Measurements from ENCODE around the gene ADTRP.

DNA sequence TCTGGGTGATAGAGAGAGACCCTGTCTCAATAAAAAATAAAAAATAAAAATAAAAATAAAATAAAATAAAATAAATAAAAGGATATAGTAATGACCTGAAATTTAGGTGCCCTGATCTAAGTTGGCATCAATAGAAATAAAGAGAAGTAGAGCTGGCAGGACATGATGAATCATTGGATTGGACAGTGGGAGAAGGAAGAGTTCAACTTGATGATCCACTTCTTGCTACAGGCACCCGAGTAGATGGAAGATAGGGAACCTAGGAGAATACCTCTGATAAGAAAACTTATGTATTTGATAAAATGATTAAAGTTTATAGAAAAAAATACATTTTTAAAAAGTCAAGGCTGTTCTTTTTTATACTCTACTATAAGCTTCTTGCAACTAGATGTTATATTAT, 79.0 kb downstream of the ADTRP start:
- TF ChIP-seq, protein P1, sequence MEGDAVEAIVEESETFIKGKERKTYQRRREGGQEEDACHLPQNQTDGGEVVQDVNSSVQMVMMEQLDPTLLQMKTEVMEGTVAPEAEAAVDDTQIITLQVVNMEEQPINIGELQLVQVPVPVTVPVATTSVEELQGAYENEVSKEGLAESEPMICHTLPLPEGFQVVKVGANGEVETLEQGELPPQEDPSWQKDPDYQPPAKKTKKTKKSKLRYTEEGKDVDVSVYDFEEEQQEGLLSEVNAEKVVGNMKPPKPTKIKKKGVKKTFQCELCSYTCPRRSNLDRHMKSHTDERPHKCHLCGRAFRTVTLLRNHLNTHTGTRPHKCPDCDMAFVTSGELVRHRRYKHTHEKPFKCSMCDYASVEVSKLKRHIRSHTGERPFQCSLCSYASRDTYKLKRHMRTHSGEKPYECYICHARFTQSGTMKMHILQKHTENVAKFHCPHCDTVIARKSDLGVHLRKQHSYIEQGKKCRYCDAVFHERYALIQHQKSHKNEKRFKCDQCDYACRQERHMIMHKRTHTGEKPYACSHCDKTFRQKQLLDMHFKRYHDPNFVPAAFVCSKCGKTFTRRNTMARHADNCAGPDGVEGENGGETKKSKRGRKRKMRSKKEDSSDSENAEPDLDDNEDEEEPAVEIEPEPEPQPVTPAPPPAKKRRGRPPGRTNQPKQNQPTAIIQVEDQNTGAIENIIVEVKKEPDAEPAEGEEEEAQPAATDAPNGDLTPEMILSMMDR (IDR thresholded peaks at IDR 0.05), result no peak
- TF ChIP-seq POLR2A (IDR thresholded peaks at IDR 0.05), result no peak
